HG03354 (cell line): ENCODE measurements around the gene RGS13.
"Not testable (repeated sequence)": the region's sequence is repeated elsewhere in the genome, so short reads cannot be mapped to it uniquely, and the experiment has no call there.

Experiments
- ATAC-seq: cut with Tn5 transposase; IDR thresholded peaks from one replicate; pipeline ENCODE4 v1.9.1; 2021; ENCODE audit warnings: mild to moderate bottlenecking; ENCODE audit not compliant: unreplicated experiment, poor library complexity, severe bottlenecking

Gene RGS13

GRCh38 chr1:192668409-192668983 is 32.5 kb downstream of the RGS13 start:
- ATAC-seq = no peak

- ATAC-seq = no peak
Measured at GRCh38 chr1:192669174-192669573, 33.2 kb downstream of the RGS13 start.

GRCh38 chr1:192675716-192676115 is 39.8 kb downstream of the RGS13 start:
- ATAC-seq = no peak

DNA sequence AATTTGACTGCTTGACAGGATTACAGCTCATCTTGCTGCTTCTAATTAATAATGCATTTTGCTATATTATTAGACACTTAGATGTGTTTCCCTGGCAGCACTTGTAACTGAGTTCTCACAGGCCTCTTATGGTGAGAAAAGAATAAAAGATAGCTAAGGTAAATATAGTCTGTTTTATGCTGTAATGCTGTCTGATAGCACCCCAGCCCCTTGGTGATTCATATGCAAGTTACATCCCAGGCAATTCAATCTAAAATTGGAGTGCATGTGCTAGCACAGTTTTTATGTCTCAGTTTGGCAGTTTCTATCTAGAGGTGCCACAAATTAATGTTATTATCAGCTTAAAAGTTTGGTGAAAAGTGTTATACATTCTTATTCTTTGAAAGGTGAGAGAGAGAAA is 42.2 kb downstream of the RGS13 start:
- no peak for ATAC-seq

- no peak for ATAC-seq
Measured at GRCh38 chr1:192682335-192682734, 46.4 kb downstream of the RGS13 start.

GRCh38 chr1:192683081-192683480 is 47.1 kb downstream of the RGS13 start:
- ATAC-seq = not testable (repeated sequence)

- no peak for ATAC-seq
Measured at GRCh38 chr1:192689459-192689858, 53.5 kb downstream of the RGS13 start.

DNA sequence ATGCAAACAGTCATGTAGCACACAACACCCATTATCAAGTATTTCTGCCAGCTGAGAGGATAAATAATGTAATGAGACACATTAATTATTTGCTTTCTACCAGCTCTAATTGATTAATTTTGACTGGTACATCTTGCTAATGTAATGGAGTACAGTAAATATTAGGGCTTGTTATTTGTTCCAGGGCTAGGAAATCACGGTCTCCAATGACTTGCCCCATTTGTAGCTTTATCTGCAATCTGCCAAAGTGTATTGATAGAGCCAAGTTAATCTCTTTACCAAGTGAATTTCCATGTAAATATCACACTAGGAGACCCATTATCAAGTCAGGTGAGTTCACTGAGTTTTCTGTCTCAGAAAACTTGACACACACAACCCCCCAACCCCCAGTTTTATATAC is 55.1 kb downstream of the RGS13 start:
- ATAC-seq = no peak

DNA sequence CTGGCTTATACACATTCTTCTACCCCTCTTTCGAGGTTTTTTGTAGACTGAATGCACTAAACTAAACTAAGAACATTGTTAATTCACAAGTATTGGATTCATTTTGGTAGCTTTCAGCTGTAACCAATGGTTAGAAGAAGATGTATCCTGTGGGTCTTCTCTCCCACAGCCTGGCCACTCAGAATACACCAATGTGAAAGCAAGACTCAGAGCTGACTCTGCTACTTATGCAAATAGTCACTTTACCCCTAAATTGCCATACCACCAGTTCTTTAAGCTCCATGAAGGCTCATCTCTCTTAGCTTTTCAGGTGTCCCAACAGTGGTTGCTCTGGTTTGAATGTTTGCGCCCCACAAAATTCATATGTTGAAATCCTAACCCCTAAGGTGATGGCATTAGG is 60.1 kb downstream of the RGS13 start:
- ATAC-seq = peak; percentile 47

- no peak for ATAC-seq
Measured at GRCh38 chr1:192697771-192698170, 61.8 kb downstream of the RGS13 start.

- ATAC-seq = no peak
Measured at GRCh38 chr1:192698731-192699130, 62.8 kb downstream of the RGS13 start.

GRCh38 chr1:192700834-192701271 is 64.9 kb downstream of the RGS13 start:
- ATAC-seq = no peak

GRCh38 chr1:192702212-192702902 is 66.4 kb downstream of the RGS13 start:
- no peak for ATAC-seq

DNA sequence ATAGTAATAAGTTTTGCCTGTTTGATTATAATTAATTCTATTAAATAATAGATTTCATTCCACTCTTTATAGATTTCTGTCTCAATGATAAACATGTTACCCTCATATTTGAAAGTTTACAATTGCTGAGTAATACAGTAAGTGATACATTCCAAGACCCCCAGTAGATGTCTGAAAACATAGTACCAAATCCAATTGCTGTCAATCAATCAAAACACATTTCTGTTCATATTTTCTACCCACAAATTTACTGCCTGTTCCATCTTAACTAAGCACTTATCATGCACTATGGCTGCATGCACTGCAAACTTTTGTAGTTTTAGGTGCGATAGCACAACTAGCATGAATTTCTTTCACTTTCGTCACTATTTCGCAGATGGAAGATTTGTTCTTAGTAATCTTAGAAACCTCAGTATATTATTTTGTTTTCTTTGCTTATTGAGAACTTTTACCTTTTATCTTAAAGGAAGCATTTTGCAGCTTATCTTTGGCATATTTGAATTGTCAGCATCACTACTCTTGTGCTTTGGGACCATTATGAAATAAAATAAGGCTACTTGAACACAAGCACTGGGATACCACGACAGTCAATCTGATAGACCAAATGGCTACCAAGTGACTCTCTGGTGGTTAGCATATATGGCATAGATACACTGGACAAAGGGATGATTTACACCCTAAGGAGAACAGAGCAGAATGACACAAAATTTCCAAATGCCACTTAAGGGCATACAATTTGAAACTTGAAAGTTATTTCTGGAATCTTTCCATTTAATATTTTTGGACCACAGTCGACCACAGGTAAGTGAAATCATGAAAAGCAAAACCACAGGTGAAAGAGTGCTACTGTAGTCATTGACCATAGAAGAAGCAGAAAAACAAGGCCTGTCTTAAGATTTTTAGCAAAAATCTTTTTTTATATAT is 67.6 kb downstream of the RGS13 start:
- peak; percentile 80 for ATAC-seq

GRCh38 chr1:192705510-192705909 is 69.6 kb downstream of the RGS13 start:
- no peak for ATAC-seq

DNA sequence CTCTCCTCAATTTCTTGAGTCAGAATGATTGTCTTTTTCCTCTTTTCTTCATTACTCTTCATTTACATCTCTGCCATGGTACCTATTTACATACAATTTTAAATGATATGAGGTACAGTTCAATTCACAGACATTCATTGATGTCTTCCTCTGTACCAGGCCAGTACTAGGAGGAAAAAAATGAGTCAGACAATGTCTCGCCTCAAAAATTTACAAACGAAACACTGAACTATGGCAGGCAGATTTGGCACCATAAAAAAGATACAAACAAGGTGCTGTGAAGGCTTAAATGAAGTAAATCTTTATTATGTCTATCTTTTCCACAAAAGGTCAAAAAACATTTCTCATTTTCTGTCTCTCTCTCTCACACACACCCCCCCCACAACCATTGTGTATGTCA is 71.0 kb downstream of the RGS13 start:
- ATAC-seq = no peak

DNA sequence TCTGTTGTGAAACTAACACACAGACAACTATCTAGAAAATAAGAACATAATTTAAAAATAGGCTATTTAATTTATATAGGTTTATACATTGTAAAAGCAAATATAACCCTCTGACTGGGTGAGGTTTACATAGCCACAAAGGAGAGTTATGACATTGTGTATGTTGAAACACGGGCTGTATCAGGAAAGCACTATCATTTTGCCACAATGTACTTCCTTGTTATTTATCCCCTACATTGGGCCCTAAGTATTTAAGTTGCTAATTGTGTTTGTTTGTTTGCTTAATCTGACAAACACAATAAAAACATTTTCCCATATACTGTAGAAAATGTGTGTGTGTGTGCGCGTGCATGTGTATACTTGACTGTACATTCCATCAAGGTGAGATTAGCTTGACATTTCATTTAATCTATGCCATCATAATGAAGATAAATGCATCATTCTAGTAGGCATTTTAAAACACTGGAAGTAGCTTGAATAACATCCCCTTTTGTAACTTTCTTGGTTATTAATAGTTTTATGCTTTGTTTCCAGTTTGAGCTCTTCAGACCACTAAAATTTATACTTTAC is 72.1 kb downstream of the RGS13 start:
- ATAC-seq = no peak

DNA sequence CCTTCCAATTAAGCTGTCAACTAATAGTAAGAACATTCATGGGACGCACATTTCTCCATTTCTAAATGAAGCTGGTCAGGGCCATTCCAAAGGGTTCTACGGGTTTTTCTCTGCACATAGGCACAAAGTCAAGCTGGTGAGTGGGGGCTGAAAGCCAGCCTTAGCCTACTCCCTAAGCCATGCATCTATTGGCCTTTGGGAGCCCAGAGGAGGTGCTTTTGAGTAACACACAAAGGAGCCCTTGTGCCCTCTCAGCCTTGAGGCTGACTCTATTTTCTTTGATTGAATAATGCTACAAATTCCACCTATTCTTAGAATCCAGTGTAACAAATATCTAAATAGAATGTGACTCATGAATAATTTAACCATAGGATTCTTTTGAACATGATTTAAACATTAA is 73.6 kb downstream of the RGS13 start:
- no peak for ATAC-seq
